IMR-90 (cell line): ENCODE measurements around the gene CATSPER3. TPM values are rescaled to one million over a fixed set of nuclear protein-coding genes. Genes with fewer than 3 reads are reported as not detected.
A peak's percentile ranks its signal among the peaks of the same experiment; 100 is the strongest.

Source experiments
- ATAC-seq: fragments of 200-7000 bp; cut with Tn5 transposase; 2 replicates; pipeline ENCODE4 v1.9.1; 2020; ENCODE audit warnings: low read depth, mild to moderate bottlenecking, moderate library complexity
- BruUV-seq: library from RNA; stranded (reverse); fragments of 400-500 nt; replicated peaks from 2 replicates; lab custom pipeline; 2021; lab: Mats Ljungman, UMichigan
- CTCF ChIA-PET: fragments of 300-600 bp; formaldehyde crosslinking; extraction: SDS; loops from one replicate; lab custom pipeline; 2021; ENCODE audit warnings: antibody characterized with exemption; lab: Yijun Ruan, JAX
- POLR2A ChIA-PET: fragments of 300-600 bp; sonication (Branson Sonifier 250); formaldehyde crosslinking; loops from one replicate; lab custom pipeline; 2022; ENCODE audit warnings: antibody characterized with exemption; ENCODE audit not compliant: unreplicated experiment; lab: Charles Lee
- DNase-seq: peaks from one replicate; pipeline ENCODE4 v3.0.0; 2013
- H2AFZ ChIP-seq: replicated peaks from 2 replicates; pipeline ENCODE3; 2013; ENCODE audit warnings: low read length, mild to moderate bottlenecking; ENCODE audit not compliant: poor library complexity
- H2AK5ac ChIP-seq: 2 replicates; pipeline ENCODE4 v1.6.1; 2013; ENCODE audit warnings: low read depth, low read length, inconsistent platforms
- H2AK9ac ChIP-seq: replicated peaks from 2 replicates; pipeline ENCODE3; 2013; ENCODE audit warnings: mild to moderate bottlenecking, low read depth, low read length, moderate library complexity; ENCODE audit not compliant: poor library complexity
- H2BK120ac ChIP-seq: 2 replicates; pipeline ENCODE4 v1.6.1; 2013; ENCODE audit warnings: low read depth, low read length, inconsistent platforms
- H2BK15ac ChIP-seq: 3 replicates; pipeline ENCODE4 v1.6.1; 2013; ENCODE audit warnings: low read depth, low read length, inconsistent platforms
- H2BK20ac ChIP-seq: 2 replicates; pipeline ENCODE4 v1.6.1; 2013; ENCODE audit warnings: low read depth, mild to moderate bottlenecking, inconsistent platforms, low read length, moderate library complexity
- H2BK5ac ChIP-seq: 2 replicates; pipeline ENCODE4 v1.6.1; 2013; ENCODE audit warnings: mild to moderate bottlenecking, low read depth, low read length, inconsistent platforms; ENCODE audit not compliant: poor library complexity, severe bottlenecking
- H3K14ac ChIP-seq: replicated peaks from 2 replicates; pipeline ENCODE4 v1.6.1; 2013; ENCODE audit warnings: low read depth, low read length, inconsistent platforms
- H3K18ac ChIP-seq: 2 replicates; pipeline ENCODE4 v1.6.1; 2013; ENCODE audit warnings: low read depth, low read length, control low read depth
- H3K23ac ChIP-seq: 2 replicates; pipeline ENCODE4 v1.6.1; 2013; ENCODE audit warnings: low read depth, low read length, inconsistent platforms
- H3K27ac ChIP-seq: 2 replicates; pipeline ENCODE4 v1.5.1; 2013; ENCODE audit warnings: mild to moderate bottlenecking, control low read depth, low read length; ENCODE audit not compliant: insufficient read depth
- H3K27me3 ChIP-seq: 2 replicates; pipeline ENCODE4 v1.6.1; 2013; ENCODE audit warnings: low read length; ENCODE audit not compliant: control insufficient read depth, insufficient read depth
- H3K36me3 ChIP-seq: 2 replicates; pipeline ENCODE4 v1.6.1; 2013; ENCODE audit warnings: low read length, mixed read lengths; ENCODE audit not compliant: control insufficient read depth, insufficient read depth
- H3K4ac ChIP-seq: 2 replicates; pipeline ENCODE4 v1.6.1; 2013; ENCODE audit warnings: low read depth, low read length, inconsistent platforms
- H3K4me1 ChIP-seq: 2 replicates; pipeline ENCODE4 v1.6.1; 2013; ENCODE audit warnings: low read length, mixed read lengths; ENCODE audit not compliant: control insufficient read depth, insufficient read depth
- H3K4me2 ChIP-seq: 2 replicates; pipeline ENCODE4 v1.6.1; 2013; ENCODE audit warnings: low read depth, mild to moderate bottlenecking, control low read depth, low read length, moderate library complexity
- H3K4me3 ChIP-seq: 2 replicates; pipeline ENCODE4 v1.5.1; 2013; ENCODE audit warnings: low read depth, mild to moderate bottlenecking, control low read depth, low read length, moderate library complexity; ENCODE audit not compliant: insufficient read depth
- H3K56ac ChIP-seq: 2 replicates; pipeline ENCODE4 v1.6.1; 2013; ENCODE audit warnings: low read length, inconsistent platforms; ENCODE audit not compliant: insufficient read depth; ENCODE audit errors: extremely low read depth
- H3K79me1 ChIP-seq, 2 experiments: 2 replicates each; pipeline ENCODE4 v1.6.1; 2013; ENCODE audit warnings: low read length in 2 of 2, inconsistent platforms in 1 of 2, low read depth in 1 of 2
- H3K9ac ChIP-seq: 2 replicates; pipeline ENCODE4 v1.6.1; 2013; ENCODE audit warnings: low read depth, low read length, control low read depth
- H3K9me1 ChIP-seq: 2 replicates; pipeline ENCODE4 v1.6.1; 2013; ENCODE audit warnings: low read length, inconsistent platforms; ENCODE audit not compliant: insufficient read depth
- H3K9me3 ChIP-seq: 2 replicates; pipeline ENCODE4 v1.6.1; 2013; ENCODE audit warnings: low read length; ENCODE audit not compliant: control insufficient read depth, insufficient read depth
- H4K20me1 ChIP-seq: 2 replicates; pipeline ENCODE4 v1.6.1; 2013; ENCODE audit warnings: low read length, inconsistent platforms; ENCODE audit not compliant: insufficient read depth
- H4K5ac ChIP-seq: 2 replicates; pipeline ENCODE4 v1.6.1; 2013; ENCODE audit warnings: mild to moderate bottlenecking, low read depth, low read length, control low read depth
- H4K8ac ChIP-seq, 2 experiments: 2 replicates each; pipeline ENCODE4 v1.6.1; 2013; ENCODE audit warnings: low read depth in 2 of 2, low read length in 2 of 2, control low read depth in 1 of 2, inconsistent platforms in 1 of 2
- H4K91ac ChIP-seq: 2 replicates; pipeline ENCODE4 v1.6.1; 2013; ENCODE audit warnings: low read depth, low read length, inconsistent platforms; ENCODE audit not compliant: insufficient read depth
- BHLHE40 ChIP-seq: fragments of 150-350 bp; IDR thresholded peaks from 2 replicates; pipeline ENCODE4 v1.6.1; 2016; ENCODE audit warnings: mild to moderate bottlenecking, low read depth, low read length
- CHD1 ChIP-seq: IDR thresholded peaks from 2 replicates; pipeline ENCODE4 v1.6.1; 2012; ENCODE audit warnings: low read depth, low read length, improper control_type of control experiment
- FOS ChIP-seq: fragments of 150-350 bp; IDR thresholded peaks from 2 replicates; pipeline ENCODE4 v1.6.1; 2016; ENCODE audit warnings: low read depth, low read length
- MAZ ChIP-seq: IDR thresholded peaks from 2 replicates; pipeline ENCODE4 v1.6.1; 2012; ENCODE audit warnings: low read depth, mild to moderate bottlenecking, low read length, improper control_type of control experiment, moderate library complexity, borderline replicate concordance
- NFE2L2 ChIP-seq: fragments of 150-350 bp; IDR thresholded peaks from 2 replicates; pipeline ENCODE4 v1.6.1; 2016; ENCODE audit warnings: low read depth, mild to moderate bottlenecking, low read length
- POLR2A ChIP-seq: IDR thresholded peaks from 2 replicates; pipeline ENCODE4 v1.6.1; 2012; ENCODE audit warnings: mild to moderate bottlenecking, low read depth, low read length
- RAD21 ChIP-seq: IDR thresholded peaks from 2 replicates; pipeline ENCODE4 v1.6.1; 2012; ENCODE audit warnings: low read length, improper control_type of control experiment
- RCOR1 ChIP-seq: IDR thresholded peaks from 2 replicates; pipeline ENCODE4 v1.6.1; 2012; ENCODE audit warnings: mild to moderate bottlenecking, low read length, improper control_type of control experiment; ENCODE audit not compliant: insufficient replicate concordance
- RFX5 ChIP-seq: IDR thresholded peaks from 2 replicates; pipeline ENCODE4 v1.8.0; 2012; ENCODE audit warnings: low read depth, mild to moderate bottlenecking, low read length, moderate library complexity
- SMC3 ChIP-seq: fragments of 150-350 bp; IDR thresholded peaks from 2 replicates; pipeline ENCODE4 v1.6.1; 2016; ENCODE audit warnings: low read depth, mild to moderate bottlenecking, antibody characterized with exemption, low read length, moderate library complexity
- WGBS, 2 experiments: methylation state at CpG; one replicate each; pipeline versions ENCODE4 v1.1.5 to v1.1.7; 2013; ENCODE audit warnings: missing lambda C conversion rate in 2 of 2; ENCODE audit not compliant: insufficient read length in 1 of 2; ENCODE audit errors: extremely low coverage in 2 of 2; 5-methylcytosine and 5-hydroxymethylcytosine counted together
- dilution Hi-C: fragments of 300-500 bp; cut with HindIII; formaldehyde crosslinking; loops from one replicate; pipeline ENCODE4 v1.14.3; 2018; ENCODE audit warnings: low sequenced_read_pairs; ENCODE audit not compliant: unreplicated experiment
- in situ Hi-C: fragments of 300-500 bp; cut with MboI; formaldehyde crosslinking; loops from 3 replicates; pipeline ENCODE4 v1.14.3; 2019; ENCODE audit warnings: low sequenced_read_pairs, inconsistent platforms, mixed read lengths
- intact Hi-C: fragments of 100-400 bp; cut with micrococcal nuclease; formaldehyde crosslinking; loops from 2 replicates; pipeline ENCODE4 v1.10.0; 2022
- polyA plus RNA-seq, 3 experiments: library from polyadenylated mRNA; depleted of rRNA; stranded (reverse); fragments of >200 nt; gene quantifications; 2 replicates each; pipeline ENCODE4 v1.2.3, GENCODE V29; 2012; ENCODE audit warnings: low replicate concordance in 1 of 3
- total RNA-seq: library from RNA; depleted of rRNA; stranded (reverse); fragments of >200 nt; gene quantifications from 2 replicates; pipeline ENCODE4 v1.2.3, GENCODE V29; 2012
- TF ChIP-seq, protein P1 (sequence below): fragments of 150-350 bp; IDR thresholded peaks from 2 replicates; pipeline ENCODE4 v1.6.1; 2017; ENCODE audit warnings: mild to moderate bottlenecking, antibody characterized with exemption, low read length, low read depth
- TF ChIP-seq, protein P2 (sequence below): fragments of 150-350 bp; IDR thresholded peaks from 2 replicates; pipeline ENCODE4 v1.6.1; 2016; ENCODE audit warnings: low read depth, mild to moderate bottlenecking, low read length, moderate library complexity, borderline replicate concordance
- TF ChIP-seq, protein P3 (sequence below): conservative IDR thresholded peaks from 2 replicates; pipeline ENCODE4 v1.5.1; 2012; ENCODE audit warnings: mild to moderate bottlenecking, low read depth, low read length, improper control_type of control experiment

CATSPER3 gene
- total and polyA plus RNA-seq, 2 of the 4 experiments (the other 2 are of a cell fraction): under 0.01 to 0.12 TPM

DNA sequence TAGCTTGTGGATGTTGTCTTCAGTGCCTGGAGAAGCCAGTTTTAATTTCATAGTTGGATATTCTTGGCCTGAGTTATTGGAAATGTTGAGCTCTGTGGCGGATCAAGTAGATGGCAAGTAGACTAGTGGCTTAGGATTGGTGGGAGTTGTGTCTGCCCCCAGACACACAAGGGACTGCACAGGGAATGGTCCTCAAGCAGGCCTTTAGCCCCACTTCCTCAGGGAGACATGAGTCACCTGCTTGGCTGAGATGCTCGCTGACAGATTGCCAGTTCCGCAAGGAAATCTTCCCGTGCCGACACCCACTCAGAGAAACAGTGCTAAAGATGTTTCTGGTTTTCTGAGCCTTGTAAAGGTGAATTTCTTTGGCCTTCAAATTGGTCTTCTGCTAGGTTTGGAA is 18.8 kb upstream of the CATSPER3 start:
- Histone ChIP-seq H3K9me1 (no peaks in the 10 kb centered on the region; the same call in 1 of the 2 replicates), H3K79me1 (0 out of 4 replicates have a peak, but pooled peaks cover 0 to 3% of the 10 kb centered on the region in 2 experiments), H3K36me3 (no peaks in the 10 kb centered on the region), H2BK15ac (no peak overlapping the region), H2BK5ac (no peak overlapping the region), H3K9ac (no peak overlapping the region), H3K18ac (no peak overlapping the region), H2AK5ac (no peak overlapping the region), H2BK20ac (no peak overlapping the region), H4K5ac (no peak overlapping the region), H3K4me1 (peaks cover 5% of the 10 kb centered on the region), H3K4me3 (no peak overlapping the region), H3K27me3 (no peaks in the 10 kb centered on the region), H3K23ac (no peak overlapping the region), H4K20me1 (no peaks in the 10 kb centered on the region; the same call in 1 of the 2 replicates), H3K4me2 (no peak overlapping the region), H3K56ac (no peak overlapping the region), H2AK9ac (no peak overlapping the region), H3K27ac (no peak overlapping the region), H4K8ac (no peak overlapping the region), H2BK120ac (no peak overlapping the region), H2AFZ (peak overlapping the region; percentile 34), H3K14ac (no peak overlapping the region), H3K4ac (no peak overlapping the region), H4K91ac (no peak overlapping the region), H3K9me3 (no peaks in the 10 kb centered on the region)
- intact Hi-C loops: no loop called here
- TF ChIP-seq RCOR1 (no peak), SMC3 (no peak), RAD21 (no peak), RFX5 (no peak), BHLHE40 (no peak), POLR2A (no peak), CHD1 (no peak), NFE2L2 (no peak), MAZ (no peak), FOS (no peak)
- TF ChIP-seq, protein P1, sequence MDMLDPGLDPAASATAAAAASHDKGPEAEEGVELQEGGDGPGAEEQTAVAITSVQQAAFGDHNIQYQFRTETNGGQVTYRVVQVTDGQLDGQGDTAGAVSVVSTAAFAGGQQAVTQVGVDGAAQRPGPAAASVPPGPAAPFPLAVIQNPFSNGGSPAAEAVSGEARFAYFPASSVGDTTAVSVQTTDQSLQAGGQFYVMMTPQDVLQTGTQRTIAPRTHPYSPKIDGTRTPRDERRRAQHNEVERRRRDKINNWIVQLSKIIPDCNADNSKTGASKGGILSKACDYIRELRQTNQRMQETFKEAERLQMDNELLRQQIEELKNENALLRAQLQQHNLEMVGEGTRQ: no peak
- TF ChIP-seq, protein P2, sequence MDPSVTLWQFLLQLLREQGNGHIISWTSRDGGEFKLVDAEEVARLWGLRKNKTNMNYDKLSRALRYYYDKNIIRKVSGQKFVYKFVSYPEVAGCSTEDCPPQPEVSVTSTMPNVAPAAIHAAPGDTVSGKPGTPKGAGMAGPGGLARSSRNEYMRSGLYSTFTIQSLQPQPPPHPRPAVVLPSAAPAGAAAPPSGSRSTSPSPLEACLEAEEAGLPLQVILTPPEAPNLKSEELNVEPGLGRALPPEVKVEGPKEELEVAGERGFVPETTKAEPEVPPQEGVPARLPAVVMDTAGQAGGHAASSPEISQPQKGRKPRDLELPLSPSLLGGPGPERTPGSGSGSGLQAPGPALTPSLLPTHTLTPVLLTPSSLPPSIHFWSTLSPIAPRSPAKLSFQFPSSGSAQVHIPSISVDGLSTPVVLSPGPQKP: no peak
- TF ChIP-seq, protein P3, sequence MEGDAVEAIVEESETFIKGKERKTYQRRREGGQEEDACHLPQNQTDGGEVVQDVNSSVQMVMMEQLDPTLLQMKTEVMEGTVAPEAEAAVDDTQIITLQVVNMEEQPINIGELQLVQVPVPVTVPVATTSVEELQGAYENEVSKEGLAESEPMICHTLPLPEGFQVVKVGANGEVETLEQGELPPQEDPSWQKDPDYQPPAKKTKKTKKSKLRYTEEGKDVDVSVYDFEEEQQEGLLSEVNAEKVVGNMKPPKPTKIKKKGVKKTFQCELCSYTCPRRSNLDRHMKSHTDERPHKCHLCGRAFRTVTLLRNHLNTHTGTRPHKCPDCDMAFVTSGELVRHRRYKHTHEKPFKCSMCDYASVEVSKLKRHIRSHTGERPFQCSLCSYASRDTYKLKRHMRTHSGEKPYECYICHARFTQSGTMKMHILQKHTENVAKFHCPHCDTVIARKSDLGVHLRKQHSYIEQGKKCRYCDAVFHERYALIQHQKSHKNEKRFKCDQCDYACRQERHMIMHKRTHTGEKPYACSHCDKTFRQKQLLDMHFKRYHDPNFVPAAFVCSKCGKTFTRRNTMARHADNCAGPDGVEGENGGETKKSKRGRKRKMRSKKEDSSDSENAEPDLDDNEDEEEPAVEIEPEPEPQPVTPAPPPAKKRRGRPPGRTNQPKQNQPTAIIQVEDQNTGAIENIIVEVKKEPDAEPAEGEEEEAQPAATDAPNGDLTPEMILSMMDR: no peak
- DNase-seq: peak; percentile 48
- WGBS, 2 experiments: no CpG with 5 or more reads among the region's 5 CpGs
- in situ Hi-C loops: no loop called here
- ChIA-PET POLR2A (no interaction called here), CTCF (interaction anchor here (0.8 kb wide), 1 partner anchor 12 kb away, joined by 3 read pairs; no protein-coding TSS in a partner anchor)
- BruUV-seq: no TSS peak
- no peak for ATAC-seq
- dilution Hi-C loops: no loop called here
